LNCaP clone FGC (cell line): Measurements from ENCODE around the gene MED14.

Experiments
- DNase-seq: peaks from one replicate; pipeline ENCODE4 v3.0.0-alpha.2; 2011; ENCODE audit warnings: low read depth
- H3K4me3 ChIP-seq: 2 replicates; pipeline ENCODE4 v1.5.1; 2011; ENCODE audit warnings: mild to moderate bottlenecking, low read depth, low read length, control low read depth
- CTCF ChIP-seq: IDR thresholded peaks from 2 replicates; pipeline ENCODE4 v1.5.1; 2012; ENCODE audit warnings: mild to moderate bottlenecking; ENCODE audit not compliant: control insufficient read depth, insufficient read depth; ENCODE audit errors: extremely low read depth

Gene MED14

GRCh38 chrX:40671126-40671525 is 64.2 kb downstream of the MED14 start:
- no peak overlapping the region for H3K4me3 ChIP-seq
- TF ChIP-seq CTCF: no peak
- no peak for DNase-seq

GRCh38 chrX:40663880-40664630 is 71.3 kb downstream of the MED14 start:
- TF ChIP-seq CTCF: peak; percentile 40
- no peak for DNase-seq
- H3K4me3 ChIP-seq: no peak overlapping the region

- no peak overlapping the region for H3K4me3 ChIP-seq
- peak; percentile 85 for DNase-seq
- no peak for TF ChIP-seq CTCF
Measured at GRCh38 chrX:40663078-40663740, 72.1 kb downstream of the MED14 start.

DNA sequence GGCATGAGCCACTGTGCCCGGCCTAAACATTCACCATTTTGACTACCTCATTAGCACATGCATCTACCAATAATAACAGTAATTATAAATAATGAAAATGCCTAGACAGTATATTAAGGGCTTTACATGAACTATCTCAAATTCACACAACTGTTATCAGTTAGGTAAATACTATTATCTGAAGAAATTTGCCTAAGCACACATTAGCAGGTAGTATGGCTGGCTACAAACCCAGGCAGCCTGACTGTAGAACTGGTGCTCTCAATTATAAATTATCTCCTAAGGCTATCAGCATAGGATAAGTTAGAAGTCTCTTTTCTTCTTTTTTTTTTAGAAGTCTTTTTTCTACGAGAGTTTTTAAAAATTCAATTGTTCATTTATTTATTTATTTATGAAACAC is 73.9 kb downstream of the MED14 start:
- no peak for DNase-seq
- H3K4me3 ChIP-seq: no peak overlapping the region
- TF ChIP-seq CTCF: no peak

DNA sequence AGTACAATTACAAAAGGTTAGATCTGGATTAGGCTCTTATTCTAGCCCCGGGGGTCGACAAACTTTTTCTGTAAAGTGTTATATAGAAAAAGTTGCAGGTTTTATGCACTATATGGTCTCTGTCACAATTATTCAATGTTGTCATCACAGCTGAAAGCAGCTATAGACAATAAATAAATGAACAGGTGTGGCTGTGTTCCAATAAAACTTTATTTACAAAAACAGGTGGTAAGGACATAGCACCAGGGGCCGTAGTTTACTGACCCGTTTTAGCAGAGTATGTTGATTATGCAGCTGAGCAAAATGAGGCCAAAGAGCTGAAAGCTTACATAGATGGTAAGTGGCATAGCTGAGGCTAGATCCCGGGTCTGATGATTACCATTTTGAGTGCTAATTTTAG is 75.0 kb downstream of the MED14 start:
- no peak for DNase-seq
- TF ChIP-seq CTCF: no peak
- H3K4me3 ChIP-seq: no peak overlapping the region

- no peak for DNase-seq
- TF ChIP-seq CTCF: no peak
- no peak overlapping the region for H3K4me3 ChIP-seq
Measured at GRCh38 chrX:40653535-40653934, 81.8 kb downstream of the MED14 start.
